Measurements from ENCODE around the gene SLC35C1. TPM values are rescaled to one million over a fixed set of nuclear protein-coding genes. Genes with fewer than 3 reads are reported as not detected.

SLC35C1 gene
- total and polyA plus RNA-seq, 9 of the 15 experiments (the other 6 are each of a cell fraction or from before 2014, with no cell fraction given), result 0.65 to 13.1 (median 2.4) TPM

GRCh38 chr11:45774786-45775185 lies 30.2 kb upstream of the SLC35C1 start:
- FAIRE-seq (no peak), DNase-seq (ENCODE audit: extremely low read depth in 1 of 4, low spot score in 3 of 4) (no peak), ATAC-seq (no peak)
- Histone ChIP-seq H3K9me1 (ENCODE audit: control insufficient read depth, insufficient read depth, low read length) (no peaks in the 10 kb centered on the region), H3K36me3 (ENCODE audit: control insufficient read depth, insufficient read depth, low read length) (no peaks in the 10 kb centered on the region), H2AFZ (ENCODE audit: low read depth, low read length) (no peak overlapping the region), H3K4me1 (replicated peaks in 1 of 2; ENCODE audit: control insufficient read depth in 2 of 2, insufficient read depth in 2 of 2, low read length in 2 of 2) (peaks cover 5 to 12% of the 10 kb centered on the region in 2 experiments; a peak in 3 of 5 replicates), H4K20me1 (replicated peaks; ENCODE audit: control insufficient read depth, insufficient read depth, low read length) (0 out of 2 replicates have a peak, but pooled peaks cover 3% of the 10 kb centered on the region), H3K9ac (ENCODE audit: insufficient read depth in 1 of 2, low read depth in 2 of 2, low read length in 2 of 2) (no peak overlapping the region), H3K4me2 (ENCODE audit: insufficient read depth, low read length) (no peak overlapping the region), H3K27me3 (ENCODE audit: control insufficient read depth in 2 of 2, insufficient read depth in 2 of 2, low read length in 2 of 2) (peaks cover 11 to 45% of the 10 kb centered on the region in 2 experiments; a peak in 4 of 5 replicates), H3K79me2 (ENCODE audit: control insufficient read depth, insufficient read depth, low read length) (no peaks in the 10 kb centered on the region), H3K9me3 (replicated peaks; ENCODE audit: control insufficient read depth, insufficient read depth, low read depth, low read length) (no peaks in the 10 kb centered on the region), H3K27ac (ENCODE audit: extremely low read depth, low read depth, low read length) (no peak overlapping the region), H3K4me3 (no peak overlapping the region)
- POLR2A ChIA-PET, result interaction anchor here (0.7 kb wide), 1 partner anchor 78 kb away, joined by 3 read pairs; no protein-coding TSS in a partner anchor
- in situ Hi-C loops (cut with MboI) (loop anchor here (10.0 kb wide), 1 partner anchor 400 kb away; no protein-coding TSS in a partner anchor), intact Hi-C loops (cut with micrococcal nuclease) (loop anchor here (5.0 kb wide), 2 partner anchors 78 to 233 kb away; no protein-coding TSS in a partner anchor)
- WGBS (ENCODE audit: insufficient coverage, low coverage, missing lambda C conversion rate), result 13% methylated on average over 4 of the region's 4 CpGs
- no TSS peak for BruUV-seq (replicated peaks)
- no peak for TF ChIP-seq U2AF2 (optimal IDR thresholded peaks at IDR 0.05; ENCODE audit: low read depth, low read length)
- no peak for TF ChIP-seq ZFP36 (IDR thresholded peaks at IDR 0.05; ENCODE audit: low read depth, low read length, partially characterized antibody)
- no peak for TF ChIP-seq E4F1 (CRISPR knock-in tag; IDR thresholded peaks at IDR 0.05; ENCODE audit: borderline replicate concordance)
- no peak for TF ChIP-seq THRB (CRISPR knock-in tag; conservative IDR thresholded peaks at IDR 0.05)
- no peak for TF ChIP-seq KDM4B (IDR thresholded peaks at IDR 0.05; ENCODE audit: borderline replicate concordance in 2 of 2, low read depth in 1 of 2)
- TF ChIP-seq SNIP1 (IDR thresholded peaks at IDR 0.05; ENCODE audit: low read depth), result no peak
- TF ChIP-seq ZNF184 (CRISPR knock-in tag; IDR thresholded peaks at IDR 0.05), result no peak
- TF ChIP-seq TRIM24 (IDR thresholded peaks at IDR 0.05), result no peak
- TF ChIP-seq NFIX (CRISPR knock-in tag; IDR thresholded peaks at IDR 0.05; ENCODE audit: low read depth), result no peak
- TF ChIP-seq ZBTB49 (CRISPR knock-in tag; IDR thresholded peaks at IDR 0.05; ENCODE audit: borderline replicate concordance), result no peak
- TF ChIP-seq SNAPC5 (CRISPR knock-in tag; IDR thresholded peaks at IDR 0.05), result no peak
- CTCF ChIA-PET (ENCODE audit: low intra/inter-chr PET ratio), result no interaction called here

All from K562 (cell line).